GM19372 (cell line): Measurements from ENCODE around the gene MACROD2.

ENCODE experiments used
- ATAC-seq: cut with Tn5 transposase; IDR thresholded peaks from one replicate; pipeline ENCODE4 v1.9.1; 2021; ENCODE audit warnings: mild to moderate bottlenecking, low read depth, moderate library complexity; ENCODE audit not compliant: unreplicated experiment

The MACROD2 gene

GRCh38 chr20:15047042-15047441, 1051.7 kb downstream of the MACROD2 start:
- no peak for ATAC-seq

- no peak for ATAC-seq
These were observed 1052.3 kb downstream of the MACROD2 start for GRCh38 chr20:15047601-15048000.

- ATAC-seq = no peak
These were observed 1060.9 kb downstream of the MACROD2 start for GRCh38 chr20:15056246-15056645.

GRCh38 chr20:15058841-15059240, 1063.5 kb downstream of the MACROD2 start:
- no peak for ATAC-seq

- ATAC-seq = no peak
These were observed 1064.1 kb downstream of the MACROD2 start for GRCh38 chr20:15059438-15059837.

- ATAC-seq = no peak
These were observed 1065.1 kb downstream of the MACROD2 start for GRCh38 chr20:15060265-15061060.

GRCh38 chr20:15061061-15061430, 1065.7 kb downstream of the MACROD2 start:
- ATAC-seq = no peak

GRCh38 chr20:15061955-15062354, 1066.6 kb downstream of the MACROD2 start:
- ATAC-seq = no peak

GRCh38 chr20:15063081-15063480, 1067.8 kb downstream of the MACROD2 start:
- ATAC-seq = no peak

- ATAC-seq = no peak
These were observed 1069.4 kb downstream of the MACROD2 start for GRCh38 chr20:15064741-15065140.

- ATAC-seq = no peak
These were observed 1070.5 kb downstream of the MACROD2 start for GRCh38 chr20:15065794-15066193.

GRCh38 chr20:15068486-15068885, 1073.2 kb downstream of the MACROD2 start:
- ATAC-seq = no peak

GRCh38 chr20:15069355-15069754, 1074.0 kb downstream of the MACROD2 start:
- no peak for ATAC-seq

- no peak for ATAC-seq
These were observed 1075.9 kb downstream of the MACROD2 start for GRCh38 chr20:15071085-15071808.

GRCh38 chr20:15072316-15072715, 1077.0 kb downstream of the MACROD2 start:
- no peak for ATAC-seq

- ATAC-seq = no peak
These were observed 1080.3 kb downstream of the MACROD2 start for GRCh38 chr20:15075586-15075985.

GRCh38 chr20:15076785-15077184, 1081.5 kb downstream of the MACROD2 start:
- no peak for ATAC-seq

- ATAC-seq = no peak
These were observed 1082.5 kb downstream of the MACROD2 start for GRCh38 chr20:15077733-15078250.

- no peak for ATAC-seq
These were observed 1084.5 kb downstream of the MACROD2 start for GRCh38 chr20:15079594-15080340.

GRCh38 chr20:15081261-15081660, 1085.9 kb downstream of the MACROD2 start:
- no peak for ATAC-seq

GRCh38 chr20:15091421-15092037, 1096.2 kb downstream of the MACROD2 start:
- ATAC-seq = no peak
